Measurements from ENCODE around the gene TMED4.
"Not testable (repeated sequence)": the region's sequence is repeated elsewhere in the genome, so short reads cannot be mapped to it uniquely, and the experiment has no call there.

The TMED4 gene

DNA sequence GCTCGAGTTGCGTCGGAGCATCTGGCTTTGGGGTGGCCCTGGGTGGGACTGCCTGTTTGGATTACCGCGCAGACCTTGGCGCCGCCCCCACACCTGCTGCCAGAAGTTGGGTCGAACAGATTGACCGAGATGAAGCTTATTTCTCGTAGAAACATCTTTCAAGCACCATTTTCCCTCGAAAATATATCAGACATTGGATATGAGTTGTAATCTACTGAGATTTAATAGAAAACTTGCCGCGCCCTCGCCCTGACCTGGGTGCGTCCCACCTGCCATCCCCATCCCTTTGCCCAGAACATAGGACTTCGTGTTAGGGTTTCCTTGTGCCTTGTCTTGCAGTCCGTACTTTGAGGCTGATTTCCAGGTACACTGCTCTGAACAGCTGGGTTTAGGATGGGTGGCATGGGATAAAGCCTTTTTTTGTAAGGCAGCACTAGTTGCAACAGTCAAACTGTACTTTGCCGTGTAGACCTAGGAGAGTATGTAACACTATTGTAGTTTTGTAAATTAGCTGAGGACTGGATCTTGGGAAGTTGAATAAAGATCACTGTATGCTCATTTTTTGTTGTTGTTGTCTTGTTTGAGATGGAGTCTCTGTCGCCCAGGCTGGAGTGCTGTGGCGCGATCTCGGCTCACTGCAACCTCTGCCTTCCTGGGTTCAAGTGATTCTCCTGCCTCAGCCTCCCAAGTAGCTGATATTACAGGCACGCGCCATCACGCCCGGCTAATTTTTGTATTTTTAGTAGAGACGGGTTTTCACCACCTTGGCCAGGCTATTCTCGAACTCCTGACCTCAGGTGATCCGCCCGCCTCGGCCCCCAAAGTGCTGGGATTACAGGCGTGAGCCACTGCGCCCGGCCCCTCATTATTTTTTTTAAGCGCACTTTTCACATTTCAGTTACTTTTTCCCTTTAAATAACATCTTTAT lies 25.4 kb upstream of the TMED4 start:
- DNase-seq = no peak

DNA sequence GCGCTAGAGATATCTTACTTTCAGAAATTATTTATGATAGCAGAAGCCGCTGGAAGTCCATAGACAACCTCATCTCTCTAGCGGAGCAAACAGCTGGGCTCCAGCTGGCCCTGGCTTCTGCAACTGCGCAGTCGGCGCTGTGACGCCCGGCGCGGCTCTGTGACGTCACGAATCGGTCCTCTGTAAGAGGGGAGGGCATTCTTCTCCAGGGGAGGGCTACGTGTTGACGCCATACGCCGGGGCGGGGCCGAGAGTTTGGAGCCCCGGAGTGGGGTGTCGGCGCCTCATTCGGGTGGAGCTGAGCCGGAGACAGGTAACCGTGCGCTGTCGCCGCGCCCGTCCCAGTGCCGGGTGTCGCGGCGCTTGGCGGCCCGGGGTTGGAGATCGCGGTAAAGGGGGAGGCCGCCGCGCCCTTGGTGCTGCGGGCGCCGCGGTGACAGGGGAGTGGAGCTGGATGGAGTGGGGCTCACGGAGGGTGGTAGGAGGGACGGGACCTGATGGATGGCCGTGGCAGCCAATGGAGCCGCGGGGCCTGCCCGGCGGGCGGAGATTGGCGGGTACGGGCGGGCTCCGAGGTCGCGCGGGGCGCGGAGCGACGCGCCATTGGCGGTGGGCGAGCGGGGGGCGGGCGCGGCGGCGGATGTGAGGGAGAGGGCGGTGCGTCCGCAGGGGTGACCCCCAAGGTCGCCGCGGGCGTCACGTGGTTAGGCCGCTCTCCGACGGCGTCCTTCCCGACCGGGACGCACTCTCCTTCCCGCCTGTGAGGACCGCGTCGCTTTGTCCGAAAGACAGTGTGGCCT lies 24.5 kb upstream of the TMED4 start, which contains the start of gene OGDH:
TSS of gene OGDH (plus strand) at position 287 of the 800 bp plus-strand sequence. CDS start 17,717 bp downstream, outside the sequence.
- peak; percentile 96 to 97 for DNase-seq

DNA sequence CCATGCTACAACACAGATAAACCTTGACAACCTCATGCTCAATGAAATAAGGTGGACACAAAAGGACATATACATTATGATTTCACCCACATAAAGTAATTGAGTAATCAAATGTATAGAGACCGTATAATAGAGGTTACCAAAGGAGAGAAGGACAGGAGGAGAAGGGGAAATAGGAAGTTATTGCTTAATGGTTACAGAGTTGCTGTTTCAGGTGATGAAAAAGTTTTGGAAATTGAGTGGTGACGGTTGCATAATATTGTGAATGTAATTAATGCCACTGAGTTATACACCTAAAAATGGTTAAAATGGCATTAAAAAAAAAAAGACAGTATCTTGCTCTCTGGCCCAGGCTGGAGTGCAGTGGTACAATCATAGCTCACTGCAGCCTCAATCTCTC lies 22.9 kb upstream of the TMED4 start:
- no peak for DNase-seq

DNA sequence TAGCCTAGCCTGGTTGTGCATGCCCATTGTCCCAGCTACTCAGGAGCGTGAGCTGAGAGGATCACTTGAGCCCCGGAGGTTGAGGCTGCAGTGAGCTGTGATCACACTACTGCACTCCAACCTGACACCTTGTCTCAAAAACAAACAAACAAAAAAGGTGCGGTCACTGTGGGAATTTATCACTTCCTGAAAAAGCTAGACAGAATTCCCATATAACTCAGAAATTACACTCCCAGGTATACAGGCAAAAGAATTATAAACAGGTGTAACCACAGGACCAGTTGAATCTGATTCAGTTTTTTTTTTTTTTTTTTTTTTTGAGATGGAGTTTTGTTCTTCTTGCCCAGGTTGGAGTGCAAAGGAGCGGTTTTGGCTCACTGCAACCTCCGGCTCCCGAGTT lies 21.2 kb upstream of the TMED4 start:
- no peak for DNase-seq

DNA sequence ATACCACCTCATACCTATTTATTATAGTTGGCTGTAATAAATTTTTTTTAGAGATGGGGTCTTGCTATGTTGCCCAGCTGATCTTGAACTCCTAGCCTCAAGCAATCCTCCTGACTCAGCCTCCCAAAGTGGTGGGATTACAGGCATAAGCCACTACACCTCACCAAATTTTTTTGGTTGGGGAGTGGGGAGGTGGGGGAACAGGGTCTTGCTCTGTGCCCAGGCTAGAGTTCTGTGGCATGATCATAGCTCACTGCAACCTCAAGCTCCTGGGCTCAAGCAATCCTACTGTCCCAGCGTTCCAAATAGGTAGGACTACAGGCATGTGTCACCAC lies 20.5 kb upstream of the TMED4 start:
- no peak for DNase-seq

DNA sequence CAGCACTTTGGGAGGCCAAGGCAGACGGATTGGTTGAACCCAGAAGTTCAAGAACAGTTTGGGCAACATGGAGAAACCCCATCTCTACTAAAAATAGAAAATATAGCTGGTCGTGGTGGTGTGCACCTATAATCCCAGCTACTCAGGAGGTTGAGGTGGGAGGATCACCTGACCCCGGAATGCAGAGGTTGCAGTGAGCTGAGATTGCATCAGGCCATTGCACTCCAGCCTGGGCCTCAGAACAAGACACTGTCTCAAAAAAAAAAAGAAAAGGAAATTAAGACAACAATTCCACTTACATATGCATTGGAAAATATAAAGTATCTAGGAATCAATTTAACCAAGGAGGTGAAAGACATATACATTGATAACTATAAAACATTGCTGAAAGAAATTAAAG lies 17.2 kb upstream of the TMED4 start:
- DNase-seq = no peak

DNA sequence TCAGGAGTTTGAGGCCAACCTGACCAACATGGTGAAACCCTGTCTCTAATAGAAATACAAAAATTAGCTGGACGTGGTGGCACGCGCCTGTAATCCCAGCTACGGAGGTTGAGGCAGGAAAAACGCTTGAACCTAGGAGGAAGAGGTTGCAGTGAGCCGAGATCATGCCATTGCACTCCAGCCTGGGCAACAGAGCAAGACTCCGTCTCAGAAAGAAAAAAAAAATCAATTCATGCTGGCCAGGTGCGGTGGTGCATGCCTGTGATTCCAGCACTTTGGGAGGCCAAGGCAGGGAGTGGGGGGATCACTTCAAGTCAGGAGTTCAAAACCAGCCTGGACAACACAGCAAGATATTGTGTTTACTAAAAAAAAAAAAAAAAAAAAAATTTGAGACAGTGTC lies 15.2 kb upstream of the TMED4 start:
- not testable (repeated sequence) for DNase-seq

DNA sequence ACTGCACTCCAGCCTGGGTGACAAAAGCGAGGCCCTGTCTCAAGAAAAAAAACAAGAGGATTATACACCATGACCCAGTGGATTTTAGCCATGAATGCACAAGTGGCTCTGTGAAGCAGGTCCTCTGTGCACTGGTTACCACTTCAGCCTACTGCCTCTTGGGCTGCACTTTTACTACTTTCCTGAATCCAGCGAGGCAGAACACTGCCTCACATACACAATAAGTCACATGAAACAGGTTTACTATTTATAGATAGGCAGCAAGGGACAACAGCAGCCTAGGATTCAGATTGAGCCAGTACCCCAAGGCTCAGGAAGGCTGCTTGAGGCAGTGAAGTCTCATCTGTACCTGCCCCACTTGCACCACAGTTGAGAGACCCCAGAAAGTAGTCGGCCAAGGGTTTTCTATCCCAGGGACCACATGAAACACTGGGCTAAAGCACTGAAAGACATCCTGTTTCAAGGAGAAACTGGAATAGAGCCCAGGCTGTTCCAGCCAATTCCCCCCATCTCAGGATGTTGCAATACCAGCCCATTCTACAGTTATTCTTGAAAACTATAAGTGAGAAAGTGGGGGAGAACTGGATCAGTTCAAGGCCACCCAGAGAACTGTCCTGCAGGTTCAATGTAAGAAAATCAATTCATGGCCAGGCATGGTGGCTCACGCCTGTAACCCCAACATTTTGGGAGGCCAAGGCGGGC lies 14.1 kb upstream of the TMED4 start:
- DNase-seq = no peak

DNA sequence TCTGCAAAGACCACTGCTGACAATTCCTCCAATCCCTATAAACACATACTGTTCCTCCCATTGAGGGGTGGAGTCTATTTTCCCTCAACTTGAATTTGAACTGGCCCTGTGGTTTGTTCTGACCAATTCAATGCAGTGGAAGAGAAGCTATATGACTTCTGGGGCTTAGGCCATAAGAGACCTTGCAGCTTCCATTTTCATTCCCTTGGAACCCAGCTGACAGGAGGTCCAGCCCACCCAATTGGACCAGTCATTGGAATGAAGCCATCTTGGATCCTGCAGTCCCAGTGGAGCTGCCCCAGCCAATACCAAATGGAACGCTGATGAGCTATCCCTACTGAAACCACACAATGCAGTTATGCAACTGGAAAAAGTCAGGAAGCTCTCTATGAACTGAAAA lies 8.9 kb upstream of the TMED4 start:
- no peak for DNase-seq

DNA sequence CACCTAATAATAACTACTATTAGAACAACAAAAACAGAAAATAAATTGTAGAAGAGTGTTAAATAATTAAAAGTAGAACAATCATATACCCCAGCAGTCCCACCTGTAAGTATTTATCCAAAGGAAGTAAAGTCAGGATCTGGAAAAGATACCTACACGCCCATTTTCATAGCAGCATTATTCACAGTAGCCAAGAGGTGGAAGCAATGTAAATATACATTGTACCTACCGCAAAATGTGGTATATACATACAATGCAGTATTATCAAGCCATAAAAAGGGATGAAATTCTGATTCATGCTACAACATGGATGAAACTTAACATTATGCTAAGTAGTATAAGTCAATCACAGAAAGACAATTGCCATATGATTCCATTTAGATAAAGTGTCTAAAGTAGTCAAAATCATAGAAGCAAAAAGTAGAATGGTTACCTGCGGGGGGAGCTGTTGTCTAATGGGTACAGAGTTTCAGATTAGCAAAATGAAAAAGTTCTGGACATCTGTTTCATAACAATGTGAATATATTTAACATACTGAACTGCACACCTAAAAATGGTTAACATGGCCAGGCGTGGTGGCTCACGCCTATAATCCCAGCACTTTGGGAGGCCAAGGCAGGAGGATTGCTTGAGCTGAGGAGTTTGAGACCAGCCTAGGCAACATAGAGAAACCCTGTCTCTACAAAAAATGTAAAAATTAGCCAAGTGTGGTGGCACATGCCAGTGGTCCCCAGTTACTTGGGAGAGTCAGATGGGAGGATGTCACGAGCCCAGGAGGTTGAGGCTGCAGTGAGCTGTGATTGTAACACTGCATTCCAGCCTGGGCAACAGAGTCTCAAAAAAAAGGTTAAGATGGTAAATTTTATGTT lies 6.0 kb upstream of the TMED4 start:
- no peak for DNase-seq

DNA sequence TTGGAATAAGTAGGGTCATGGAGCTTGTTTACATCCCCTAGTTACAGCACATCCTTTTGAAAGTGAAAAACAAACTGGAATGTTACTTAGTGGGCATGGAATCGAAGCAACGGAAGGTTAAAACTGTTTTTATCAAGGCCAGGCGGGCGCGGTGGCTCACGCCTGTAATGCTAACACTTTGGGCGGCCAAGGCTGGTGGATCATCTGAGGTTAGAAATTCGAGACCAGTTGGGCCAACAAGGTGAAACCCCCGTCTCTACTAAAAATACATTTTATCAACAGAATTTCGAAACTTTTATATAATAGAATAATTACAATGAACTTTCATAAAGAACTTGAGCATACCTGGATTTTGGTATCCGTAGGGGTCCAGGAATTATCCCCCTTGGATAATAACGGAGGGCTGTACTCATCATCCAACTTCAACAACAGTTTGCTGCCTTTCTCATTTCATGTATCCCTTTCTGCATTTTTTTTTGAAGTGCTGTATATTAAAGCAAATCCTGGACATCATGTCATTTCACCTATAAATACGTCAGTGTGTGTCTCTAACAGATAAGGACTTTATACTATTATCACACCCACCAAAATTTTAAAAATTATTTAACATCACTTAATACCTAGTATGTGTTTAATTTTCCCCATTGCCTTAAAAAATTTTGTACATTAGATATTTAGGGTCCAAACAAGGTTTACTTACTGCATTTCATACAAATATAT lies 1.3 kb upstream of the TMED4 start:
- DNase-seq = no peak

DNA sequence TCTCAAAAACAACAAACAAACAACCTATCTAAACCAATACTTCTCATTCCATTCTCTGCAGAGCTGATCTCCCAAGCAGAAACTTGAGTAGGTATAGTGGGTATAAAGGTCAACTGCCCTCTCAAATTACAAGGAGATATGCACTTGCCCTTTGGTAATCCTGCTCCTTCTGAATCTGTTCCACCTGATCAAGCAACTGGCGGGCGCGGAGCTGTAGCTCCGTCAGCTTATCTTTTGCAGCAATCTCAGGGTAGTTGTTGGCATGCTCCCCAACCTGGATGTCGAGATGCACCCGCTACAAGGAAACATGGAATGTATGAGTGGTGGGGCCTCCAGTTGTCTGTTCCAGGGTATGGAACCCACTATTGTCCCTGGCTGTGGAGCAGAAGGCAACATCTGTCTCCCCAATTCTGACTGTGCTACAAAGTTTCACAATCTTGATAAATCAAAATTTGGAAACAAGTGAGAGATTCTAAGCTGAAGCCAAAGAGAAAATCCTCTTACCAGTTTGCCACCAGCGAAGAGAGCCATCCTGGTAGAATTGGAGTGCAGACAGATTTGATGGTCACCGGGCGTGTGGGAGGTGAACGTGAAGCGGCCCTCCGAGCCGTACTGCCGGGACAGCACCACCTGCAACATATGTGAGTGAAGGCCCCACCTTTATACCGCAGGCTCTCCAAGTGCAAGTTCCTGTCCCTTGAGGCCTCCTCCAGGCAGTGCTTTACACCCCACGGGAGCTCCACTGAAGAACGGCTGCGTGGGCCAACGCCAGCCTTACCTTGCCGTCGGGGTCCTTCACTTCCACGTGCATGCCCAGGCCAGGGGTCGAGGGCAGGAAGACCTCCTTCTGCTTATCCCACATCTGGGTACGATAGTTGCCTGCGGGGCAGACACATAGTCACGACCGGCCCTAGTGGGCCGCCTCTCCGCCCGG lies 819 bp downstream of the TMED4 start:
- no peak for DNase-seq

DNA sequence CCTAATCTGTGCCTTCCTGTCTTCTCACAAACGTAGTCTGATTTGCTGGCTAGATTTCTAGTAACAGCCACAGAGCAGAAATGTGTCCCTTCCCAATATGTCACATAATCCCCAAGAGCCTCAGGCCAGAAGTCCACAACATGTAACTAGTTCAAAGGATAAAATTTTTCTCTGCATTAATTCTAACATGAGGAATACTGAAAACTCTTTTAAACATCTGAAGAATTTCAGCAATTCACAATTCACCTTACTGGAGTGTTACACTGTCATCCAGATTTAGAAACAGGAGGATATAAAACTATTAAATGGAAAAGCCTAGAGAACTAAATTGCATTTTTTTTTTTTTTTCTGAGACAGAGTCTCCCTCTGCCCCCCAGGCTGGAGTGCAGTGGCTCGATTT lies 5.8 kb downstream of the TMED4 start:
- DNase-seq = no peak

DNA sequence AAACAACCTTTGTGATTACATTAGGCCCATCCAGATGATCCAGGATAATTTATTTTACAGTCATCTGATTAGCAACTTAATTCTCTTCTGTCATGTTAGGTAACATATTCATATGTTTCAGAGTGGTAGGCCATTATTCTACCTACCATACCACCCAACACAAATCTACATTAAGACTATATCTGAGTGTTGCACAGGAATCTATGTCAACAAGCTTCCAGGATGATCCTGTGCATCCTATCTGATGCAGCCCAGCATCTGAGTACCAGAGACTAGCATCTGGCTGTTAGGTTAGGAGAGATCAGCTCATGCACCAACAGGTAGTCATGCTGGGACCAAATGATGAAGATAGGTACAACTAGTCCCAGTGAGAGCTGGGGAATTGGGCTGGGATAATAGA lies 7.0 kb downstream of the TMED4 start:
- no peak for DNase-seq

DNA sequence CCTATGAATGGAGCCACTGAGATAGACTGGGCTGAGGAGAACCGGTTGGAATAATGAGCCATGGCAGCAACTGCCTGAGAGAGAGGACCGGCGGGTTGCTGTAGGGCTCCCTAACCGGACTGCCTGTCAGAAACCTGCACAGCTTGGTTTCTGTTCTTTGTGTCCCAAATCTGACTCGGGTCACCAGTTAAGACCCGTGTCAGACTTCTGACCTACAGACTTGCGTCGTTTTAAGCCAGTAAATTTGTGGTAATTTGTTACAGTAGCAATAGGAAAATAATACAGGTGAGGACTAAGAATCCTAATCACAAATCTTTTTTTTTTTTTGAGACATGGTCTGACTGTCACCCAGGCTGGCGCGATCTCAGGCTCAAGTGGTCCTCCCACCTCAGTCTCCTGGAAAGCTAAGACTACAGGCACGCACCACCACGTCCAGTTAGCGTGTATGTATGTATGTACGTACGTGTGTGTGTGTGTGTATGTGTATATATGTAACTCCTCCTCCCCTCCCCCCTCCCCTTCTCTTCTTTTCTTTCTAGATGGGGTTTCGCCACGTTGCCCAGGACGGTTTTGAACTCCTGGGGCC lies 7.7 kb downstream of the TMED4 start:
- DNase-seq = no peak

DNA sequence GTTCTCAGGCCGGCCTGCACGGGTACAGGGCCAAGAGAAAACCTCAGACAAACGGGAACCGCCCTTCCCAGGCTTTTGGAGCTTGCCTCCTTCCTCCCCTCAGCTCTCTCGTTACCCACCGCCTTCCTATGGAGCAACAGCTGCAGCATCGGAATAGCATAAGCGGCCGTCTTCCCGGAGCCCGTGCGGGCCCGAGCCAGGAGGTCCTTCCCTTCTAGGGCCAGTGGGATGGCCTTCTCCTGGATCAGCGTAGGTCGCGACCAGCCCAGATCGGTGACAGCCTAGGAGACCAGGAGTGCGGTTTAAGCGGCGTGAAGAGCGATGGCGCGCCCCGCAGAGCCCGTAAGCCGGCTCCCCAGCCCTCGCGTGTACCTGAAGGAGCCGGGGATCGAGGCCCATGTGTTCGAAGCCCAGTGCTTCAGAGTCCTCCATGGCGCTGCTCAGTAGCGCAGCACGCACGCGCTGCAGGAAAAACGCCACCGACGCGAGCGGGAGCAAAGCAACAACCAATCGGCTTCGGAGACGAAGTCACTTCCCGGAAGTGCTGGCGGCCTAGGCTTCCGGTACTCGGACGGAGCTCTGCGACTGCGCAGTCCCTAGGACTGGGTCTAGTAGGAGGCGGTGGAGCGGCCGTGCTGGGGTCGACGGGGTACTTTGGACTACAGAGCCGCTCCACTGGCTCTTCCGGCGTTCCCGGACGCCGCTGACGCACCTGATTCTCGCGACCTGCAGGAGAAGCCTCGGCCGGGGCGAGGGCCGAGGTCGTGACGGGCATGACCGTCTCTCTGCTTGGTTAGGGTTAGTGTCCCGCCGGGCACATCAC lies 8.4 kb downstream of the TMED4 start, which contains the start of gene DDX56:
TSS of gene DDX56 (minus strand) at position 445 of the 823 bp plus-strand sequence. CDS start at position 432, 13 bp downstream.
- peak; percentile 90 to 95 for DNase-seq

DNA sequence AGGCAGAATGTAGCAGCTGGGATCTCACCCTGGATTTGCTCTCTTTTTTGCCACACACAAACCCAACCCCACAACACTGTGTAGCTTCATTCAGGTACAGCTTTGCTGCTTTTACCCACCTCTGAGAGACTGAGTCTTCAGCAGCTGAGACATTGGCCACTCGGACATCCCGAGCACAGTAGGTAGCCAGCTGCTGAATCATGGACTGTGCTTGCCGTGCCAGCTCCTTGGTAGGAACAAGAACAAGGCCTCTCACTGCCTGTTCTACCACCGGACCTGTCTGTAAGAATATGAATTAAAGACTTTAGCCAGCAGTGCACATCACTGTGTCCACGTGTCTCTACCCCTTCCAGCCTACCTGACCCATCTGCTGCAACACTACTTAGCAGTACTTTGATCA lies 9.3 kb downstream of the TMED4 start:
- DNase-seq = no peak

DNA sequence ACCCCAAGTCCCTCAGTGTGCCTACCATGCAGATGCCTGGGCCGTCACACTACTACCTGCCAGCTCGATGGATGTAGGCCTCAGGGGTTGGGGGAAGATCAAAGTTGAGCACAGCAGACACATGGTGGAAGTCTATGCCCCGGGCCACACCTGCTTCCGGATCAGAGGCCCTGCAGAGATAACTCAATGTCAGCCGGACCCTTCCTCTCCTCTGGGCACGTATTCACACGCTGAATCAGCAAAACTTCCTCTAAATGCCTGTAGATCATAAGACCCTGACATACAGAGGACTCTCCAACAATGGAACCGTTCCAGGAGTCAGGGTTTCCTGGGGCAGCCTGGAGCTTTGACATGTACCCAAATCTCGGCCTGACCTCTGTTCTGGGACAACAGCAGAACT lies 12.1 kb downstream of the TMED4 start:
- no peak for DNase-seq
